ENCODE results near the gene VPS35.

The VPS35 gene

DNA sequence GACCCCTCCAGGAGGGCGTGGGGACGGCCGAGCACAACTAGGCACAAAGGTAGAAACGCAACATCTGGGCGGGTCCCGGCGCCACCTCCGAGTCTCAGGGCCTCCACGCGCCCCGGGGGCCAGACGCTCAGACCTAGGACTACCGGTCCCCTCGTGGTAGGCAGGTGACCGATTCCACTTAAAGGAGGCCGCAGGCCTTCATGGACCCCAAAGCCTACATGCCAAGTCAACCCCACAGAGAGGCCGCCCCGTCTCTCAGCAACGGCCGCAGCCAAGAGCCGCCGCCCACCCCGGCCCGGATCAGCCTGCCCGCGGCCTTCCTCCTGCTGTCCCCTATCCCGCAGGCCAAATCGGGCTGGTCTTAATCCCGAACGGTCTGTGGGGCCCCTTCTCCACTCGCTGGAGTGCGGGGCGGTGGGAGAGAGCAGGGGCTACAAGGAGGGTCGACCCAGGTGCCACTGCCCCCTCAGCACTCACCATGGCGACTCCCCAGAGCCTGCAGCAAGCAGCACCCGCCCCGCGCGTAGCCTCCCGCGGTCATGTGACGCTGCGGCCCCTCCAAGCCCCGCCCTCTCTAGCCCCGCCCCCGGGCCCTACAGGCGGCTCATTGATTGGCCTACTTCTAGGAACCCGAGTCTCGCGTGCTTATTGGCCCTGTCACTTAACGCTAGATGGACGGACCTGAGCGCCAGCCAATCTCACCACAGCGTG, at the start of gene VPS35:
Gene VPS35 (minus strand): TSS at position 525 of the 711 bp plus-strand sequence. CDS start 45 bp downstream, at position 480.
- Histone ChIP-seq H3K27me3 (ENCODE audit: control insufficient read depth in 2 of 2, insufficient read depth in 2 of 2, low read length in 2 of 2) (no peaks in the 10 kb centered on the region), H3K9me3 (ENCODE audit: control insufficient read depth in 2 of 2, low read length in 2 of 2) (no peaks in the 10 kb centered on the region), H3K27ac (ENCODE audit: low read depth in 2 of 2, low read length in 2 of 2) (peak within 1 kb of the TSS; percentile 98 to 99), H3K36me3 (ENCODE audit: control insufficient read depth in 2 of 2, insufficient read depth in 2 of 2, low read length in 2 of 2) (no peaks in the 10 kb centered on the region), H3K9ac (ENCODE audit: low read depth in 1 of 2, low read length in 2 of 2) (peak within 1 kb of the TSS; percentile 84 to 97), H3K4me3 (ENCODE audit: low read length in 2 of 2) (peak within 1 kb of the TSS; percentile 99), H3K4me1 (ENCODE audit: control insufficient read depth in 2 of 2, insufficient read depth in 2 of 2, low read length in 2 of 2) (peaks cover 26% of the 10 kb centered on the region in 2 donors)

DNA sequence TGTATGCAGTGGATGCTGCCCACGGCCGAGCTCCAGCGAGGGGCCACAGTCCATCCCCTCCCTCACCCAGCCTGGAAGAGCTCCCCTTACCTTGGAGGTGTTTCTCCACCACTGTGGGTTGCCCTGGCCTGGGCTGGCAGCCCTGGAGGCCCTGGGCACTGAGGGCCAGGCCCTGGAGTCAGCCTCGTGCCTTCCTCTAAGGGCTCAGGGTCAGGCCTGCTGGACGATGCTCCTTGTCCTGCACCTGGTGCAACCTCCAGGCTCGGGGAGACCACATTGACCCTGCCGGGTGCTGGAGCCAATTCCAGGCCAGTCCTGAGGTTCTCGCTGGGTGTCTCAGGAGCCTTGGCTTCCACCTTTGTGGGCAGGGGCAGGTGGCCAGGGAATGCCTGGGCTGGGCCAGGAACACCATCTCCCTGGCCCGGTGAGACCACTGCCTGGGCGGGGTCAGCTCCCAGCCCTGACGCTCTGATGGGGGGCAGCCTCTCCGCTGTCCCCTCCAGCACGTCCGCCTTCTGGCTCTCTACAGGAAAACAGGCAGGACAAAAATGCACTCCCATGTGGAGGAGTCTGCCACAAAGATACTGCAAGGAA, 48.7 kb upstream of the VPS35 start:
- no peaks in the 10 kb centered on the region for H3K36me3 ChIP-seq (ENCODE audit: control insufficient read depth in 2 of 2, insufficient read depth in 2 of 2, low read length in 2 of 2)
- H3K4me3 ChIP-seq (ENCODE audit: low read length in 2 of 2), result no peak overlapping the region
- no peaks in the 10 kb centered on the region for H3K27me3 ChIP-seq (ENCODE audit: control insufficient read depth in 2 of 2, insufficient read depth in 2 of 2, low read length in 2 of 2)
- no peaks in the 10 kb centered on the region for H3K4me1 ChIP-seq (ENCODE audit: control insufficient read depth in 2 of 2, insufficient read depth in 2 of 2, low read length in 2 of 2)
- no peaks in the 10 kb centered on the region for H3K9me3 ChIP-seq (ENCODE audit: control insufficient read depth in 2 of 2, low read length in 2 of 2)
- H3K9ac ChIP-seq (ENCODE audit: low read depth in 1 of 2, low read length in 2 of 2), result no peak overlapping the region
- no peak overlapping the region for H3K27ac ChIP-seq (ENCODE audit: low read depth in 2 of 2, low read length in 2 of 2)

DNA sequence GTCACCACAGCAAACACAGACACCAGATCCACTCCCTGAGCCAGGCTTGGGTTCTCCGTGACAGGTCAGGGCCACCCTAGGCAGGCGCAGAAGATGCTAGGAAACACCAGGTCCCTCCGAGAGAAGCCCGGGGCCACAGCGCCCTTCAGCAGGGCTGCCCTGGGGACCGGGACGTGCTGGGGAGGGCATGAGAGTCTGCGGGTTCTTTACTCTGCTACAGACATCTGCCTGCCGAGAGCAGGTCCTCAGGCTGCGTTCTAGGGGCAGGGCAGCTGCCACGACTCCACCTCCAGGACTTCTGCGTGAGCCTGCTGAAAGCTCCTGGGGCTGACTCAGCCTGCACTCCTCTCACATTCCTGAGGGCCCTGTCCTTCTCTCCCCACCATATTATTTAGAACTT, 47.7 kb upstream of the VPS35 start:
- no peak overlapping the region for H3K4me3 ChIP-seq (ENCODE audit: low read length in 2 of 2)
- H3K4me1 ChIP-seq (ENCODE audit: control insufficient read depth in 2 of 2, insufficient read depth in 2 of 2, low read length in 2 of 2), result no peaks in the 10 kb centered on the region
- no peaks in the 10 kb centered on the region for H3K9me3 ChIP-seq (ENCODE audit: control insufficient read depth in 2 of 2, low read length in 2 of 2)
- H3K36me3 ChIP-seq (ENCODE audit: control insufficient read depth in 2 of 2, insufficient read depth in 2 of 2, low read length in 2 of 2), result no peaks in the 10 kb centered on the region
- no peak overlapping the region for H3K27ac ChIP-seq (ENCODE audit: low read depth in 2 of 2, low read length in 2 of 2)
- no peak overlapping the region for H3K9ac ChIP-seq (ENCODE audit: low read depth in 1 of 2, low read length in 2 of 2)
- H3K27me3 ChIP-seq (ENCODE audit: control insufficient read depth in 2 of 2, insufficient read depth in 2 of 2, low read length in 2 of 2), result no peaks in the 10 kb centered on the region

DNA sequence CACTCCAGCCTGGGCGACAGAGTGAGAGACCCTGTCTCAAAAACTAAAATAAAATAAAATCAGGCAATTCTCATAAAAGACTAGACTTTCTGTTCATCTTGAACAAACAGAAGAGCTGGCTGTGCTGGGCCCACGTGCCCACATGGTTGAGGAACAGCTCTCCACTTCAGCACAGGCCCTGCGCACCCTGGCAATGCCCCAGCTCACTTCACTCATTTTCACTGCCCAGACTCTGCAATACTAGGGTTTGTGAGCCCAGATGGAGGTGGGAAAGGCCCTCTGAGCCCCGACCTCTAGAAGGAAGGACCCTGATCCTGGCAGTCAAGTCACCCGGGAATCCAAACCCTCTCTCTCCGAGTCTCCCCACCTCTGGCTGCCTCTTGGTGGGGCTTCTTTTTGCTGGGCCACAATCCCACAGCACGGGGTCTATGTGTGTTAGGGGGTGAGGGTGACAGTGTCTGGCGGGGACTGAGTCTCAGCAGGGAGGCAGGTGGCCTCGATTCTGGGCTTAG, 44.4 kb upstream of the VPS35 start:
- no peak overlapping the region for H3K9ac ChIP-seq (ENCODE audit: low read depth in 1 of 2, low read length in 2 of 2)
- no peaks in the 10 kb centered on the region for H3K36me3 ChIP-seq (ENCODE audit: control insufficient read depth in 2 of 2, insufficient read depth in 2 of 2, low read length in 2 of 2)
- no peaks in the 10 kb centered on the region for H3K27me3 ChIP-seq (ENCODE audit: control insufficient read depth in 2 of 2, insufficient read depth in 2 of 2, low read length in 2 of 2)
- no peaks in the 10 kb centered on the region for H3K9me3 ChIP-seq (ENCODE audit: control insufficient read depth in 2 of 2, low read length in 2 of 2)
- no peak overlapping the region for H3K4me3 ChIP-seq (ENCODE audit: low read length in 2 of 2)
- no peak overlapping the region for H3K27ac ChIP-seq (ENCODE audit: low read depth in 2 of 2, low read length in 2 of 2)
- no peaks in the 10 kb centered on the region for H3K4me1 ChIP-seq (ENCODE audit: control insufficient read depth in 2 of 2, insufficient read depth in 2 of 2, low read length in 2 of 2)

DNA sequence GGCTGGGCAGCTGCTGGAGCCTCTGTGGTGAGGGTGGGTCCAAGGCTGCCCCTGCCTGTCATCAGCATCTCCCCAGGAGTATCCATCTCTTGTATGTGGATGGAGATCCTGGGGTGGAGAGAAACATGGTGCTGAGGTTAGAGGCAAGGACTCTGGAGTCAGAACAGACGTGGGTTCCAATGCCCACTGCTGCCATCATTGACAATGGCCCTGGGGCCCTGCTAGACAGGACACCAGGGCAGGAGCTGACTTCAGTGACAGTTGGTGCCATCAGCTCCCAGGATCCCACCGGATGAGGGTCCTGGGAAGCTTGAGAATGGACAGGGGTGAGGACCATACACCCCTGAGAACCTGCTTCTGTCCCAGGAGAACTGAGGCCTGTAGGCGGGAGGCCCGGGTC, 43.6 kb upstream of the VPS35 start:
- no peak overlapping the region for H3K4me3 ChIP-seq (ENCODE audit: low read length in 2 of 2)
- H3K36me3 ChIP-seq (ENCODE audit: control insufficient read depth in 2 of 2, insufficient read depth in 2 of 2, low read length in 2 of 2), result no peaks in the 10 kb centered on the region

DNA sequence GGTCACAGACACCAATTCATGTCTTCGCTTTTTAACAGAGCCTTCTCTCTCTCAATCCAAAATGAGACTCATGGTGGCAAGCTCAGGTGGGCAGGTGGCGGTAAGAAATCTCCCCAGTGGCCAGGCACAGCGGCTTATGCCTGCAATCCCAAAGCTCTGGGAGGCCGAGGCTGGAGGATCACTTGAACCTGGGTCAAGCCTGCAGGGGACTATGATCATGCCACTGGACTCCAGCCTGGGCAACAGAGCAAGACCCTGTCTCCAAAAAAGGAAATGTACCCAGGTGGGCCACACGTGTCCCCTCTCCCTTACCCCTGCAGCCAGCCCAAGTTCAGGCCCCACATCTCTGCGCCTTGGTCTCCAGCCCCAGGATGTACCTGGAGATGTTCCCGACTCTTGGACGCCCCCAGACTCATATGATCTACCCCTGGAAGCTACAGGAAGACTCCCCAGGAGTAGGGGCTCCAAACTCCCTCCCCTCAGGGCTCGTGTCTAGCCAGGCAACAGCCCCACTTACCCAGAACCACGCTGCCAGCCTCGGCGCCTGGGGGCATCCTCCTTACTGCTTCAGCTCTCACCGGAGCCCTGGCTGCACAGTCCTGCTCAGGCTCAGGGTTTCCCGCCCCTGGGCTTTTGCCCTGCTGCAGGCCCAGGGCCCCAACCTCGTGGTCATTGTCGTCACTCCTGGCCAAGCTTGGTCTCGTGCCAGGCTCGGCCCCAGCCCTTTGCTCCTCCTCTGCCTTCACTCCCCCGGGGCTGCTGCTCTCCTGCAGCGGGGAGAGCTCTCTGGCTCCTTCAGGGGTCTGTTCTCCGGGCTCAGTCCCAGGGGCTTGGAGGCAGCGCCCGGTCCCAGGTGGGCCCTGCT, 42.9 kb upstream of the VPS35 start:
- Histone ChIP-seq H3K9ac (ENCODE audit: low read depth in 1 of 2, low read length in 2 of 2) (no peak overlapping the region), H3K27me3 (ENCODE audit: control insufficient read depth in 2 of 2, insufficient read depth in 2 of 2, low read length in 2 of 2) (no peaks in the 10 kb centered on the region), H3K4me3 (ENCODE audit: low read length in 2 of 2) (no peak overlapping the region), H3K4me1 (ENCODE audit: control insufficient read depth in 2 of 2, insufficient read depth in 2 of 2, low read length in 2 of 2) (no peaks in the 10 kb centered on the region), H3K36me3 (ENCODE audit: control insufficient read depth in 2 of 2, insufficient read depth in 2 of 2, low read length in 2 of 2) (no peaks in the 10 kb centered on the region), H3K9me3 (ENCODE audit: control insufficient read depth in 2 of 2, low read length in 2 of 2) (no peaks in the 10 kb centered on the region), H3K27ac (ENCODE audit: low read depth in 2 of 2, low read length in 2 of 2) (no peak overlapping the region)

More for the DNA sequence above, 43.6 kb upstream of the VPS35 start:
- Histone ChIP-seq H3K9ac (ENCODE audit: low read depth in 1 of 2, low read length in 2 of 2) (no peak overlapping the region), H3K27me3 (ENCODE audit: control insufficient read depth in 2 of 2, insufficient read depth in 2 of 2, low read length in 2 of 2) (no peaks in the 10 kb centered on the region), H3K9me3 (ENCODE audit: control insufficient read depth in 2 of 2, low read length in 2 of 2) (no peaks in the 10 kb centered on the region), H3K4me1 (ENCODE audit: control insufficient read depth in 2 of 2, insufficient read depth in 2 of 2, low read length in 2 of 2) (no peaks in the 10 kb centered on the region), H3K27ac (ENCODE audit: low read depth in 2 of 2, low read length in 2 of 2) (no peak overlapping the region)

DNA sequence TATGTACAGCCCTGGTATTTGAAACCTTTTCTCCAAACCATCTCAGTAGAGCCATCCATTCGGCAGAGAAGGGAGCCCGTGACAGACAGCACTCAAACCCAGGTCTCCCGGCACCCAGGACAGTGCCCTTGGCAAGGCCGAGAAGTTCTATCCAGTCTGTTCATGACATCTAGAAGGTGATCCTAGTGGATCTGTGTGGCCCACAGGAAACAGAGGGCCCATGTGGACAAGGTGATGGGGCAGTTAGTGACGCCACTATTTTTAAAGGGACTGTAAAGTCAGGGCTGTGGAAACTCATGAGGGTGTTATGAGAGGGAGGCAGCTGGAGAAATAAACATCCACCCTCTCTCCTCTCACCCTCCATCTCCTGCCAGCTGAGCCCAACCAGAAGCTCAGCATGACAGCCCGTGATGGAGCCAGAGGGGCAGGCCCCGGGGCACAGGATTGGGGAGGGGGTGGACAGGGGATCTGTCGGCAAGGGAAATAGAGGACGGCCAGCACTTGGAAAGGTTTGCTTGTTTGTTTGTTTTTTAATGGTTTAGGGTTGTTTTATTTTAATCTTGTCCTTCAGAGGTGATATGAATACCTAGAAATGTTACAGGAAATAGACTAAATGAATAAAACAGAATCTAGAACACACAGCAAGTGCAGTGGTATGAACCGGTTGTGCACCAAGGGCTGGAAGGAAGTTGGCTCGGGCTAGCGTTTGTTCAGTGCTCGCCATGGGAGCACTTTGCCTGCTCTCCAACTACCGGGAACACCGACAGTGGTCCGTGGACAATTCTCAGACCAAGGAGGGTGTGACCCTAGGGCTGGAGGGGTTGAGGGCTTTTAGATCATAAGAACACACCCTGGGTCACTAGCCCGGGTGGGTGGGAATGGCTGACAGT, 42.1 kb upstream of the VPS35 start:
- H3K4me1 ChIP-seq (ENCODE audit: control insufficient read depth in 2 of 2, insufficient read depth in 2 of 2, low read length in 2 of 2), result no peaks in the 10 kb centered on the region
- H3K4me3 ChIP-seq (ENCODE audit: low read length in 2 of 2), result no peak overlapping the region
- no peak overlapping the region for H3K9ac ChIP-seq (ENCODE audit: low read depth in 1 of 2, low read length in 2 of 2)
- no peak overlapping the region for H3K27ac ChIP-seq (ENCODE audit: low read depth in 2 of 2, low read length in 2 of 2)
- no peaks in the 10 kb centered on the region for H3K36me3 ChIP-seq (ENCODE audit: control insufficient read depth in 2 of 2, insufficient read depth in 2 of 2, low read length in 2 of 2)
- no peaks in the 10 kb centered on the region for H3K9me3 ChIP-seq (ENCODE audit: control insufficient read depth in 2 of 2, low read length in 2 of 2)
- H3K27me3 ChIP-seq (ENCODE audit: control insufficient read depth in 2 of 2, insufficient read depth in 2 of 2, low read length in 2 of 2), result no peaks in the 10 kb centered on the region

DNA sequence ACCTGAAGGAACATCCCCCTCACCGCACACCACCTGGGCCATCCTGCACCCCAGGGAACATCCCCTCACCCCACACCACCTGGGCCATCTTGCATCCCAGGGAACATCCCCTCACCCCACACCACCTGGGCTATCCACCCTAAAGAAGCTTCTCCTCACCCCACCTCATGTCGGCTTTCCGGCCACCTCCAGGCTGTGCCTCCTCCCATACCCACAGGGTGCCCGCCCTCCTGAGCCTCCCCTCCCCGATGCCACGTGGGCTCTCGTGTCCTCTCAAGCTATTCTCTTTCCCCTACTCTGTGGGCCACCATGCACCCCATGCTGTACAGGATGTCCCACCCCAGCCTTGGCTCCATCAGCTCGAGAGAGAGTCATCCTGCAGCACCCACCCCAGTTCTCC, 41.1 kb upstream of the VPS35 start:
- Histone ChIP-seq H3K27ac (ENCODE audit: low read depth in 2 of 2, low read length in 2 of 2) (no peak overlapping the region), H3K4me3 (ENCODE audit: low read length in 2 of 2) (no peak overlapping the region), H3K4me1 (ENCODE audit: control insufficient read depth in 2 of 2, insufficient read depth in 2 of 2, low read length in 2 of 2) (no peaks in the 10 kb centered on the region), H3K27me3 (ENCODE audit: control insufficient read depth in 2 of 2, insufficient read depth in 2 of 2, low read length in 2 of 2) (no peaks in the 10 kb centered on the region), H3K9ac (ENCODE audit: low read depth in 1 of 2, low read length in 2 of 2) (no peak overlapping the region), H3K36me3 (ENCODE audit: control insufficient read depth in 2 of 2, insufficient read depth in 2 of 2, low read length in 2 of 2) (no peaks in the 10 kb centered on the region), H3K9me3 (ENCODE audit: control insufficient read depth in 2 of 2, low read length in 2 of 2) (peaks cover 0 to 1% of the 10 kb centered on the region in 2 donors)

DNA sequence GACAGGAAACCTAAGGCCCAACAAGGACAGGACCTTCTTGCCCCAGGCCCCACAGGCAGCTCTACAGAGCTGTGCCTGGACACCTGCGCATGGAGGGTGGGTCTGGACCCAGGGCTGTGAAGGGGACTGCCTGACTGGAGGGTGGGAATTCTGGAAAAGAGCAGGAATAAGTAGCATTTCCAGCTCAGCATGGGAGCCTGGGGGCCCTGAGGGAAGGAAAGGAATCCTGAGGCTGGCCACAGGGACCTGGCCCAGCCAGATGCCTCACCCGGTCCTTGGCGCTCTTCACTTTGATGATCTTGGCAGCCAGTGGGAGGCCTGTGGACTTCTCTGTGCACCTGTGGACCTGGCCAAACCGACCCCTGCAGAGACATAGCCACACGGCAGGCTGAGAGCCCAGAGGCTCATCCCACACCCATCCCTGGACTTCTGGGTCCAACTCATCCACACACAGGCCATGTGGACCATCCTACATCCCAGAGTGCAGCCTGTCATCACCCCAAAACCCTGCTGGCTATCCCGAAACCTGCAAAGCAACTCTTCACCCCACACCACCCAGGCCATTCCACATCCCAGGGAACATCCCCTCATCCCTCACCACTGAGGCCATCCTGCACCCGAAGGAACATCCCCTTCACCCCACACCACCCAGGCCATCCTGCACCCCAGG, 40.5 kb upstream of the VPS35 start:
- Histone ChIP-seq H3K36me3 (ENCODE audit: control insufficient read depth in 2 of 2, insufficient read depth in 2 of 2, low read length in 2 of 2) (no peaks in the 10 kb centered on the region), H3K9ac (ENCODE audit: low read depth in 1 of 2, low read length in 2 of 2) (no peak overlapping the region), H3K27me3 (ENCODE audit: control insufficient read depth in 2 of 2, insufficient read depth in 2 of 2, low read length in 2 of 2) (no peaks in the 10 kb centered on the region), H3K9me3 (ENCODE audit: control insufficient read depth in 2 of 2, low read length in 2 of 2) (peaks cover 0 to 2% of the 10 kb centered on the region in 2 donors), H3K4me3 (ENCODE audit: low read length in 2 of 2) (no peak overlapping the region), H3K4me1 (ENCODE audit: control insufficient read depth in 2 of 2, insufficient read depth in 2 of 2, low read length in 2 of 2) (no peaks in the 10 kb centered on the region), H3K27ac (ENCODE audit: low read depth in 2 of 2, low read length in 2 of 2) (no peak overlapping the region)

Data from mucosa of rectum (tissue), 2 donors.